Measurements from ENCODE around the gene SENP8. TPM values are rescaled to one million over a fixed set of nuclear protein-coding genes. Genes with fewer than 3 reads are reported as not detected.

The SENP8 gene
- total RNA-seq, 1 experiment from 2014 or later: 3.8 TPM

DNA sequence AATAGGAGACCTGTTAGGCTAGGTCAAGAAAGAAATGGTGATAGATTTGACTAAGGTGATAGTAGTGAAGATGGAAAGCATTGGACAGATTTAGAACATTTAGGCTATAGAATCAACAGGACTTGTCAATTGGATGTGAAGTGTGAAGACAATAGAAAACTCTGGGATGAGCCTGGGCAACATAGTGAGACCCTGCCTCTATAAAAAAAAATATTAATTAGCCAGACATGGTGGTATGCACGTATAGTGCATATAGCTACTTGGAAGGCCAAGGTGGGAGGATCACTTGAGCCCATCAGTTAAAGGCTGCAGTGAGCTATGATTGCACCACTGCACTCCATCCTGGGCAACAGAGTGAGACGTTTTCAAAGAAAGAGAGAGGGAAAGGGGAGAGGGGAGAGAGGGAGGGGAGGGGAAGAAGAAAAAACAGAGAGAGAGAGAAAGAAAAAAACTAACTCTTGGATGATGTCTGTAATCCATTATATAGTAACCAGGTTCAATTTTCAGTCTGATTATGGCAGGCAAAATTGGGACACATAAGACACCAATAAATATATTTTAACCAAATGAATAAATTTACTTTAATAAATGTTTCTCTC is 9.6 kb downstream of the SENP8 start:
- no peaks in the 10 kb centered on the region for H3K27me3 Mint-ChIP-seq (ENCODE audit: insufficient read depth, unreplicated experiment)
- H3K27ac Mint-ChIP-seq (ENCODE audit: low read depth, unreplicated experiment): no peak overlapping the region
- H3K9me3 Mint-ChIP-seq (ENCODE audit: unreplicated experiment): no peaks in the 10 kb centered on the region
- no peaks in the 10 kb centered on the region for H3K36me3 Mint-ChIP-seq (ENCODE audit: insufficient read depth, unreplicated experiment)
- intact Hi-C loops (cut with micrococcal nuclease): no loop called here
- no peak for TF ChIP-seq CTCF (IDR thresholded peaks at IDR 0.05; ENCODE audit: unreplicated experiment)
- CTCF ChIA-PET: interaction anchor here (0.7 kb wide), 1 partner anchor 344 kb away, joined by 3 read pairs; no protein-coding TSS in a partner anchor
- no peaks in the 10 kb centered on the region for H3K4me1 Mint-ChIP-seq (ENCODE audit: insufficient read depth, unreplicated experiment)
- DNase-seq (ENCODE audit: unreplicated experiment): no peak
- H3K4me3 Mint-ChIP-seq (ENCODE audit: unreplicated experiment): no peak overlapping the region
- POLR2A ChIA-PET: interaction anchor here (0.5 to 1.5 kb wide), 5 partner anchors 8 to 347 kb away, joined by 3 to 9 read pairs (median 3); partner anchors contain the start of genes MYO9A and SENP8
- BruUV-seq (replicated peaks): no TSS peak

GRCh38 chr15:72128359-72128758 is 10.2 kb downstream of the SENP8 start:
- intact Hi-C loops (cut with micrococcal nuclease): no loop called here
- H3K27me3 Mint-ChIP-seq (ENCODE audit: insufficient read depth, unreplicated experiment): no peaks in the 10 kb centered on the region
- no peaks in the 10 kb centered on the region for H3K36me3 Mint-ChIP-seq (ENCODE audit: insufficient read depth, unreplicated experiment)
- H3K4me1 Mint-ChIP-seq (ENCODE audit: insufficient read depth, unreplicated experiment): no peaks in the 10 kb centered on the region
- DNase-seq (ENCODE audit: unreplicated experiment): no peak
- CTCF ChIA-PET: interaction anchor here (0.7 kb wide), 1 partner anchor 344 kb away, joined by 3 read pairs; no protein-coding TSS in a partner anchor
- POLR2A ChIA-PET: interaction anchor here (1.3 to 1.5 kb wide), 2 partner anchors 9 to 10 kb away, joined by 3 to 9 read pairs; partner anchors contain the start of genes MYO9A and SENP8
- no peak overlapping the region for H3K4me3 Mint-ChIP-seq (ENCODE audit: unreplicated experiment)
- no peaks in the 10 kb centered on the region for H3K9me3 Mint-ChIP-seq (ENCODE audit: unreplicated experiment)
- no peak for TF ChIP-seq CTCF (IDR thresholded peaks at IDR 0.05; ENCODE audit: unreplicated experiment)
- BruUV-seq (replicated peaks): no TSS peak
- no peak overlapping the region for H3K27ac Mint-ChIP-seq (ENCODE audit: low read depth, unreplicated experiment)

DNA sequence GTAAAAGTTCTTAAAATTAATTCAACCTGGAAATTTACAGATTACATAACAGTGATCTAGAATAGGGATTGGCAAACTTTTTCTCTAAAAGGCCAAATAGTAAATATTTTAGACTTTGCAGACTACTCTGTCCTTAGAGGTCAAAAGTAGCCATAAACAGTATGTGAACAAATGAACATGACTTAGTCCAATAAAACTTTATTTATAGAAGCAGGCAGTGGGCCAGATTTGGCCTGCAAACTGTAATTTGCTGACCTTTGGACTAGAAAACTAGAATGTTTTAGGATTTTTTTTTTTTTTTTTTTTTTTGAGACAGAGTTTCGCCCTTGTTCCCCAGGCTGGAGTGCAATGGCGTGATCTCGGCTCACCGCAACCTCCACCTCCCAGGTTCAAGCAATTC is 12.1 kb downstream of the SENP8 start:
- CTCF ChIA-PET: interaction anchor here (0.7 kb wide), 1 partner anchor 12 kb away, joined by 3 read pairs; the partner anchor contains the start of gene SENP8
- H3K4me1 Mint-ChIP-seq (ENCODE audit: insufficient read depth, unreplicated experiment): no peaks in the 10 kb centered on the region
- no peak overlapping the region for H3K27ac Mint-ChIP-seq (ENCODE audit: low read depth, unreplicated experiment)
- BruUV-seq (replicated peaks): no TSS peak
- no peaks in the 10 kb centered on the region for H3K36me3 Mint-ChIP-seq (ENCODE audit: insufficient read depth, unreplicated experiment)
- TF ChIP-seq CTCF (IDR thresholded peaks at IDR 0.05; ENCODE audit: unreplicated experiment): no peak
- POLR2A ChIA-PET: no interaction called here
- DNase-seq (ENCODE audit: unreplicated experiment): no peak
- intact Hi-C loops (cut with micrococcal nuclease): no loop called here
- H3K27me3 Mint-ChIP-seq (ENCODE audit: insufficient read depth, unreplicated experiment): no peaks in the 10 kb centered on the region
- H3K4me3 Mint-ChIP-seq (ENCODE audit: unreplicated experiment): no peak overlapping the region
- H3K9me3 Mint-ChIP-seq (ENCODE audit: unreplicated experiment): no peaks in the 10 kb centered on the region

GRCh38 chr15:72131922-72132321 is 13.7 kb downstream of the SENP8 start:
- no TSS peak for BruUV-seq (replicated peaks)
- H3K27me3 Mint-ChIP-seq (ENCODE audit: insufficient read depth, unreplicated experiment): no peaks in the 10 kb centered on the region
- POLR2A ChIA-PET: no interaction called here
- CTCF ChIA-PET: no interaction called here
- H3K4me3 Mint-ChIP-seq (ENCODE audit: unreplicated experiment): no peak overlapping the region
- TF ChIP-seq CTCF (IDR thresholded peaks at IDR 0.05; ENCODE audit: unreplicated experiment): no peak
- H3K36me3 Mint-ChIP-seq (ENCODE audit: insufficient read depth, unreplicated experiment): no peaks in the 10 kb centered on the region
- intact Hi-C loops (cut with micrococcal nuclease): no loop called here
- no peaks in the 10 kb centered on the region for H3K4me1 Mint-ChIP-seq (ENCODE audit: insufficient read depth, unreplicated experiment)
- H3K27ac Mint-ChIP-seq (ENCODE audit: low read depth, unreplicated experiment): no peak overlapping the region
- H3K9me3 Mint-ChIP-seq (ENCODE audit: unreplicated experiment): no peaks in the 10 kb centered on the region
- DNase-seq (ENCODE audit: unreplicated experiment): no peak
